K562 (cell line): ENCODE data around the gene XYLB. TPM values are rescaled to one million over a fixed set of nuclear protein-coding genes. Genes with fewer than 3 reads are reported as not detected.

Experiments
- ATAC-seq: fragments of 200-7000 bp; cut with Tn5 transposase; 3 replicates; pipeline ENCODE4 v1.9.1; 2020; ENCODE audit warnings: moderate library complexity
- BruUV-seq: library from RNA; stranded (reverse); fragments of 400-500 nt; replicated peaks from 2 replicates; lab custom pipeline; 2021; lab: Mats Ljungman, UMichigan
- CTCF ChIA-PET: fragments of 300-600 bp; formaldehyde crosslinking; extraction: SDS; loops from one replicate; lab custom pipeline; 2021; ENCODE audit warnings: low intra/inter-chr PET ratio; lab: Yijun Ruan, JAX
- POLR2A ChIA-PET: fragments of 300-600, 350-650 bp; sonication (Branson Sonifier 250); formaldehyde crosslinking; extraction: SDS; loops from one replicate; lab custom pipeline; 2021; ENCODE audit warnings: antibody characterized with exemption, inconsistent platforms; lab: Yijun Ruan, JAX
- DNase-seq, 4 experiments: peaks; one replicate each; pipeline versions ENCODE4 v3.0.0 to v3.0.0-alpha.2; 2011 to 2018; ENCODE audit warnings: low spot score in 3 of 4, mixed read lengths in 3 of 4; ENCODE audit errors: extremely low read depth in 1 of 4
- FAIRE-seq: peaks from 2 replicates; lab custom pipeline; 2011; peaks lifted over from hg19 to GRCh38; lab: Jason Lieb, UNC
- H2AFZ ChIP-seq: 2 replicates; pipeline ENCODE4 v1.6.0; 2011; ENCODE audit warnings: low read depth, low read length, control low read depth, inconsistent platforms
- H3K27ac ChIP-seq: fragments of 200-600 bp; 3 replicates; pipeline ENCODE4 v1.8.0; 2011; ENCODE audit warnings: low read depth, mild to moderate bottlenecking, control low read depth, inconsistent platforms, low read length, moderate library complexity, mixed read lengths; ENCODE audit errors: extremely low read depth
- H3K27me3 ChIP-seq, 2 experiments: fragments of 300-600 bp in 1 of 2; 2 replicates in 1 of 2; 3 replicates in 1 of 2; pipeline versions ENCODE4 v1.6.0 to v1.8.0; 2011; ENCODE audit warnings: inconsistent platforms in 2 of 2, low read length in 2 of 2, mild to moderate bottlenecking in 1 of 2, mixed read lengths in 1 of 2, moderate library complexity in 1 of 2; ENCODE audit not compliant: control insufficient read depth in 2 of 2, insufficient read depth in 2 of 2
- H3K36me3 ChIP-seq: fragments of 300-600 bp; 3 replicates; pipeline ENCODE4 v1.8.0; 2011; ENCODE audit warnings: mild to moderate bottlenecking, low read length, inconsistent platforms; ENCODE audit not compliant: control insufficient read depth, insufficient read depth
- H3K4me1 ChIP-seq, 2 experiments: fragments of 200-600 bp in 1 of 2; replicated peaks in 1 of 2; 2 replicates in 1 of 2; 3 replicates in 1 of 2; pipeline versions ENCODE4 v1.5.1 to v1.8.0; 2011; ENCODE audit warnings: inconsistent platforms in 2 of 2, low read length in 2 of 2, mild to moderate bottlenecking in 1 of 2, mixed read lengths in 1 of 2, moderate library complexity in 1 of 2; ENCODE audit not compliant: control insufficient read depth in 2 of 2, insufficient read depth in 2 of 2
- H3K4me2 ChIP-seq: 2 replicates; pipeline ENCODE4 v1.6.1; 2011; ENCODE audit warnings: low read length, control low read depth, inconsistent platforms, mixed read lengths; ENCODE audit not compliant: insufficient read depth
- H3K4me3 ChIP-seq: fragments of 200-600 bp; sonication (generic), shearing (Covaris generic); 2 replicates; pipeline ENCODE4 v1.5.1; 2016; ENCODE audit warnings: control low read depth, inconsistent platforms
- H3K79me2 ChIP-seq: fragments of 200-600 bp; 3 replicates; pipeline ENCODE4 v1.8.0; 2011; ENCODE audit warnings: low read length, inconsistent platforms; ENCODE audit not compliant: control insufficient read depth, insufficient read depth
- H3K9ac ChIP-seq, 2 experiments: 2 replicates each; pipeline versions ENCODE4 v1.6.0 to v1.6.1; 2011; ENCODE audit warnings: low read depth in 2 of 2, low read length in 2 of 2, control low read depth in 1 of 2, inconsistent platforms in 1 of 2, mild to moderate bottlenecking in 1 of 2, mixed read lengths in 1 of 2; ENCODE audit not compliant: insufficient read depth in 1 of 2
- H3K9me1 ChIP-seq: one replicate; pipeline ENCODE4 v1.6.0; 2011; ENCODE audit warnings: inconsistent platforms, mild to moderate bottlenecking, low read length, moderate library complexity; ENCODE audit not compliant: control insufficient read depth, insufficient read depth
- H3K9me3 ChIP-seq: replicated peaks from 2 replicates; pipeline ENCODE4 v1.5.1; 2011; ENCODE audit warnings: low read depth, low read length, inconsistent platforms; ENCODE audit not compliant: control insufficient read depth, insufficient read depth
- H4K20me1 ChIP-seq: replicated peaks from 2 replicates; pipeline ENCODE4 v1.6.1; 2011; ENCODE audit warnings: low read length, inconsistent platforms, mixed read lengths; ENCODE audit not compliant: control insufficient read depth, insufficient read depth
- ATF6 ChIP-seq: sonication (generic); formaldehyde crosslinking; IDR thresholded peaks from 2 replicates; pipeline ENCODE4 v1.4.0; 2020; ENCODE audit warnings: mild to moderate bottlenecking, missing genetic modification reagents
- CBX2 ChIP-seq: fragments of 200-600 bp; sonication (generic); IDR thresholded peaks from one replicate; pipeline ENCODE4 v1.6.1; 2012; ENCODE audit warnings: mild to moderate bottlenecking, low read length, inconsistent platforms; ENCODE audit not compliant: insufficient read depth, poor library complexity, severe bottlenecking
- ELK1 ChIP-seq: sonication (generic); formaldehyde crosslinking; IDR thresholded peaks from 2 replicates; pipeline ENCODE4 v1.8.1; 2022; ENCODE audit warnings: missing genetic modification reagents
- ETS2 ChIP-seq: IDR thresholded peaks from 2 replicates; pipeline ENCODE4 v1.6.1; 2016; ENCODE audit warnings: borderline replicate concordance, missing genetic modification characterization, mild to moderate bottlenecking, moderate library complexity, missing compliant biosample characterization; ENCODE audit not compliant: poor library complexity, severe bottlenecking
- HDAC6 ChIP-seq: IDR thresholded peaks from 2 replicates; pipeline ENCODE4 v1.6.1; 2012; ENCODE audit warnings: low read depth, mild to moderate bottlenecking, control low read depth, inconsistent platforms, low read length, moderate library complexity
- NCOA2 ChIP-seq, 2 experiments: fragments of 450-650 bp; IDR thresholded peaks; 2 replicates each; pipeline ENCODE4 v1.6.1; 2018; ENCODE audit warnings: mild to moderate bottlenecking in 2 of 2, moderate library complexity in 1 of 2; ENCODE audit not compliant: partially characterized antibody in 2 of 2
- RAD21 ChIP-seq, 2 experiments: fragments of 250-450 bp in 1 of 2; fragments of 450-650 bp in 1 of 2; sonication (Bioruptor Pico) in 1 of 2; formaldehyde crosslinking in 1 of 2; IDR thresholded peaks in 1 of 2; conservative IDR thresholded peaks in 1 of 2; 2 replicates each; pipeline versions ENCODE4 v1.4.0 to v1.8.0; 2020 to 2022; ENCODE audit warnings: mild to moderate bottlenecking in 2 of 2, moderate library complexity in 1 of 2
- SOX6 ChIP-seq: fragments of 450-650 bp; IDR thresholded peaks from 2 replicates; pipeline ENCODE4 v1.6.1; 2014; ENCODE audit warnings: mild to moderate bottlenecking
- TCF7 ChIP-seq: sonication (generic); IDR thresholded peaks from 2 replicates; pipeline ENCODE4 v1.6.1; 2016; ENCODE audit warnings: antibody characterized with exemption, borderline replicate concordance
- TEAD4 ChIP-seq, 2 experiments: sonication (generic) in 1 of 2; formaldehyde crosslinking in 1 of 2; IDR thresholded peaks; 2 replicates each; pipeline versions ENCODE4 v1.6.1 to v1.8.0; 2012 to 2022; ENCODE audit warnings: borderline replicate concordance in 1 of 2, inconsistent platforms in 1 of 2, low read length in 1 of 2, mild to moderate bottlenecking in 1 of 2, missing genetic modification reagents in 1 of 2
- ZNF280A ChIP-seq: fragments of 450-650 bp; IDR thresholded peaks from 2 replicates; pipeline ENCODE4 v1.6.1; 2018; ENCODE audit warnings: mild to moderate bottlenecking, low read depth; ENCODE audit not compliant: partially characterized antibody
- ZNF518B ChIP-seq: fragments of 250-450 bp; sonication (Bioruptor Pico); IDR thresholded peaks from 2 replicates; pipeline ENCODE4 v1.5.0; 2021; ENCODE audit warnings: mild to moderate bottlenecking, moderate library complexity
- ZNF644 ChIP-seq: fragments of 200-800 bp; sonication (Bioruptor generic); IDR thresholded peaks from 2 replicates; pipeline ENCODE4 v1.6.1; 2016; ENCODE audit warnings: low read depth, missing genetic modification characterization, missing compliant biosample characterization
- WGBS: fragments of 100-300 bp; shearing (Covaris generic); methylation state at CpG from one replicate; pipeline ENCODE4 v1.1.6; 2016; ENCODE audit warnings: low coverage, mixed read lengths; ENCODE audit not compliant: insufficient coverage; ENCODE audit errors: missing lambda C conversion rate; 5-methylcytosine and 5-hydroxymethylcytosine counted together
- in situ Hi-C: fragments of 300-500 bp; cut with MboI; formaldehyde crosslinking; loops from 4 replicates; pipeline ENCODE4 v1.15.0; 2018; ENCODE audit warnings: inconsistent platforms, mixed read lengths
- intact Hi-C: fragments of 100-400 bp; cut with micrococcal nuclease; formaldehyde crosslinking; loops from 2 replicates; pipeline ENCODE4 v1.14.2; 2022
- polyA plus RNA-seq, 8 experiments: library from polyadenylated mRNA; depleted of rRNA in 4 of 8; stranded (reverse) in 5 of 8; unstranded in 3 of 8; fragments of >200 nt; fragmentation: Nextera tagmentation in 2 of 8; fragmentation: Illumina TruSeq in 1 of 8; extraction: Ambion mirVana in 2 of 8; extraction: Trizol in 1 of 8; gene quantifications; 2 replicates each; pipeline versions ENCODE4 v1.2.1 to v1.2.3, GENCODE V29; 2011 to 2014; ENCODE audit warnings: inconsistent platforms in 1 of 8, missing spikeins in 1 of 8
- total RNA-seq, 7 experiments: library from RNA; depleted of rRNA in 6 of 7; stranded (reverse); fragments of >200 nt in 6 of 7; fragmentation: Illumina TruSeq in 2 of 7; extraction: Trizol in 2 of 7; gene quantifications; 2 replicates each; pipeline versions ENCODE4 v1.2.1 to v1.2.3, GENCODE V29; 2011 to 2021; ENCODE audit warnings: low replicate concordance in 1 of 7

Gene XYLB
- total and polyA plus RNA-seq, 9 of the 15 experiments (the other 6 are each of a cell fraction or from before 2014, with no cell fraction given): 4.0 to 20.2 (median 13.2) TPM

- CTCF ChIA-PET: no interaction called here
- 0 out of 2 replicates have a peak, but pooled peaks cover 2% of the 10 kb centered on the region for H3K9me3 ChIP-seq
- no peaks in the 10 kb centered on the region for H3K27me3 ChIP-seq
- DNase-seq (no peak), ATAC-seq (no peak), FAIRE-seq (no peak)
- H2AFZ ChIP-seq: no peak overlapping the region
- no peaks in the 10 kb centered on the region for H3K4me1 ChIP-seq
- H3K4me2 ChIP-seq: no peak overlapping the region
- intact Hi-C loops (no loop called here), in situ Hi-C loops (no loop called here)
- 0 out of 3 replicates have a peak, but pooled peaks cover 2% of the 10 kb centered on the region for H3K36me3 ChIP-seq
- H4K20me1 ChIP-seq: no peaks in the 10 kb centered on the region
- H3K27ac ChIP-seq: no peak overlapping the region
- H3K4me3 ChIP-seq: no peak overlapping the region
- POLR2A ChIA-PET: no interaction called here
- H3K9ac ChIP-seq: no peak overlapping the region
- H3K79me2 ChIP-seq: no peaks in the 10 kb centered on the region
- no peaks in the 10 kb centered on the region for H3K9me1 ChIP-seq
- 41% methylated on average over 1 of the region's 1 CpG for WGBS
- no TSS peak for BruUV-seq
- no peak for TF ChIP-seq RAD21 (CRISPR knock-in tag; conservative IDR thresholded peaks at IDR 0.05 in 1 of 2, IDR thresholded peaks at IDR 0.05 in 1 of 2)
- TF ChIP-seq ETS2 (tag): no peak
- no peak for TF ChIP-seq ATF6 (CRISPR knock-in tag)
- TF ChIP-seq ZNF518B: no peak
- no peak for TF ChIP-seq TCF7
- no peak for TF ChIP-seq CBX2
- TF ChIP-seq ZNF280A: no peak
- TF ChIP-seq SOX6: no peak
- no peak for TF ChIP-seq ZNF644 (tag)
- no peak for TF ChIP-seq ELK1 (CRISPR knock-in tag)
- TF ChIP-seq TEAD4 (IDR thresholded peaks at IDR 0.05; ENCODE audit: low read length): no peak
- TF ChIP-seq TEAD4 (CRISPR knock-in tag; IDR thresholded peaks at IDR 0.05; ENCODE audit: borderline replicate concordance): no peak
- no peak for TF ChIP-seq HDAC6
- no peak for TF ChIP-seq NCOA2 (IDR thresholded peaks at IDR 0.05; ENCODE audit: partially characterized antibody in 2 of 2)
Observed at GRCh38 chr3:38411591-38411990, 65.0 kb downstream of the XYLB start.
